Lung (tissue), 12 donors: ENCODE results near the gene LMAN2. TPM values are rescaled to one million over a fixed set of nuclear protein-coding genes. Genes with fewer than 3 reads are reported as not detected.

Experiments
- ATAC-seq: fragments of 200-7000 bp; cut with Tn5 transposase; one replicate; pipeline ENCODE4 v1.9.1; 2020; ENCODE audit warnings: moderate number of reproducible peaks; ENCODE audit not compliant: insufficient read depth, low FRiP score
- DNase-seq, 3 donors: peaks; one replicate each; pipeline ENCODE4 v3.0.0-alpha.2; 2013 to 2017
- H3K27ac ChIP-seq, 2 donors: one replicate each; pipeline ENCODE4 v1.5.1; 2013; ENCODE audit warnings: mild to moderate bottlenecking in 2 of 2, moderate library complexity in 2 of 2, control low read depth in 1 of 2, inconsistent platforms in 1 of 2, low read depth in 1 of 2, low read length in 1 of 2
- H3K27me3 ChIP-seq, 3 donors: one replicate each; pipeline ENCODE4 v1.5.1; 2013; ENCODE audit warnings: low read length in 2 of 3; ENCODE audit not compliant: control insufficient read depth in 3 of 3, insufficient read depth in 3 of 3
- H3K36me3 ChIP-seq, 4 donors: one replicate each; pipeline ENCODE4 v1.5.1; 2013; ENCODE audit warnings: low read length in 4 of 4, mild to moderate bottlenecking in 1 of 4, moderate library complexity in 1 of 4; ENCODE audit not compliant: control insufficient read depth in 4 of 4, insufficient read depth in 4 of 4
- H3K4me1 ChIP-seq, 5 donors: one replicate each; pipeline ENCODE4 v1.5.1; 2013; ENCODE audit warnings: low read length in 5 of 5, mild to moderate bottlenecking in 2 of 5, moderate library complexity in 1 of 5; ENCODE audit not compliant: control insufficient read depth in 5 of 5, insufficient read depth in 5 of 5
- H3K4me3 ChIP-seq: one replicate; pipeline ENCODE4 v1.5.1; 2013; ENCODE audit warnings: mild to moderate bottlenecking, control low read depth, moderate library complexity
- H3K9ac ChIP-seq, 2 donors: one replicate each; pipeline ENCODE4 v1.5.1; 2013; ENCODE audit warnings: low read length in 2 of 2, control low read depth in 1 of 2; ENCODE audit not compliant: insufficient read depth in 1 of 2
- H3K9me3 ChIP-seq, 4 donors: one replicate each; pipeline ENCODE4 v1.5.1; 2013; ENCODE audit warnings: low read length in 3 of 4, mild to moderate bottlenecking in 1 of 4, moderate library complexity in 1 of 4; ENCODE audit not compliant: control insufficient read depth in 4 of 4, insufficient read depth in 3 of 4
- CTCF ChIP-seq: IDR thresholded peaks from 2 replicates; pipeline ENCODE4 v1.5.1; 2012; ENCODE audit warnings: mild to moderate bottlenecking; ENCODE audit errors: control extremely low read depth, extremely low read depth
- WGBS, 2 donors: extraction: QIAGEN DNeasy Blood & Tissue Kit; methylation state at CpG; one replicate each; pipeline ENCODE4 v1.1.7; 2013; 5-methylcytosine and 5-hydroxymethylcytosine counted together
- polyA plus RNA-seq, 2 donors: library from polyadenylated mRNA; stranded (reverse); fragments of 200-250 nt; gene quantifications; one replicate each; pipeline ENCODE4 v1.2.1, GENCODE V29; 2013
- total RNA-seq, 2 donors: library from RNA; depleted of rRNA in 1 of 2; stranded (reverse); fragments of >200 nt in 1 of 2; gene quantifications; one replicate each; pipeline ENCODE4 v1.2.1, GENCODE V29; 2014 to 2021
- donor health status: control.
- donor health status: control.
- donor health status: Bipolar disorder and iron deficiency.
- donor health status: healthy.
- donor health status: DM: yes; HTN: yes; CAD: no.

Gene LMAN2
- total and polyA plus RNA-seq, 4 donors: 101 to 316 (median 181) TPM

- Histone ChIP-seq H3K4me3 (no peak overlapping the region), H3K4me1 (peaks cover 0 to 7% (median 0%) of the 10 kb centered on the region in 5 donors), H3K27ac (no peak overlapping the region), H3K27me3 (no peaks in the 10 kb centered on the region), H3K9ac (no peak overlapping the region), H3K9me3 (no peaks in the 10 kb centered on the region), H3K36me3 (peaks cover 19 to 55% (median 40%) of the 10 kb centered on the region in 4 donors)
- 97 to 98% methylated on average over 12 of the region's 12 CpGs for whole genome bisulfite sequencing, 2 donors
- DNase-seq (no peak), ATAC-seq (no peak)
- no peak for TF ChIP-seq CTCF
Observed at GRCh38 chr5:177293819-177294581, 57.5 kb downstream of the LMAN2 start.

- TF ChIP-seq CTCF: no peak
- Histone ChIP-seq H3K9ac (no peak overlapping the region), H3K27ac (no peak overlapping the region), H3K4me1 (peaks cover 0 to 7% (median 0%) of the 10 kb centered on the region in 5 donors), H3K4me3 (no peak overlapping the region), H3K9me3 (no peaks in the 10 kb centered on the region), H3K36me3 (peaks cover 20 to 57% (median 49%) of the 10 kb centered on the region in 4 donors), H3K27me3 (no peaks in the 10 kb centered on the region)
- WGBS, 2 donors: 96 to 98% methylated on average over 7 of the region's 7 CpGs
- no peak for DNase-seq
- no peak for ATAC-seq
Observed at GRCh38 chr5:177291735-177292134, 59.7 kb downstream of the LMAN2 start.

- DNase-seq (no peak), ATAC-seq (no peak)
- H3K4me3 ChIP-seq: no peak overlapping the region
- H3K27ac ChIP-seq: no peak overlapping the region
- no peaks in the 10 kb centered on the region for H3K9me3 ChIP-seq
- peaks cover 20 to 56% (median 46%) of the 10 kb centered on the region in 4 donors for H3K36me3 ChIP-seq
- H3K4me1 ChIP-seq: peaks cover 0 to 2% (median 0%) of the 10 kb centered on the region in 5 donors
- 94 to 95% methylated on average over 12 of the region's 12 CpGs for WGBS, 2 donors
- H3K9ac ChIP-seq: no peak overlapping the region
- no peaks in the 10 kb centered on the region for H3K27me3 ChIP-seq
- TF ChIP-seq CTCF: no peak
Observed at GRCh38 chr5:177290816-177291596, 60.5 kb downstream of the LMAN2 start.
